Loucy (cell line): ENCODE results near the gene AGAP1.

Experiments used
- H2AFZ ChIP-seq: fragments of 200-600 bp; sonication (generic); 2 replicates; pipeline ENCODE4 v1.6.0; 2016; ENCODE audit warnings: antibody characterized with exemption, mild to moderate bottlenecking, low read length, moderate library complexity
- H3F3A ChIP-seq: fragments of 200-600 bp; 2 replicates; pipeline ENCODE4 v1.6.0; 2016; ENCODE audit warnings: antibody characterized with exemption, low read depth, mild to moderate bottlenecking
- H3K27me3 ChIP-seq: fragments of 200-600 bp; sonication (generic); 2 replicates; pipeline ENCODE4 v1.6.1; 2014; ENCODE audit warnings: low read length, mild to moderate bottlenecking; ENCODE audit not compliant: insufficient read depth, poor library complexity, severe bottlenecking
- H3K36me3 ChIP-seq: fragments of 200-600 bp; sonication (generic); 2 replicates; pipeline ENCODE4 v1.6.1; 2016; ENCODE audit warnings: low read length; ENCODE audit not compliant: insufficient read depth
- H3K4me1 ChIP-seq: fragments of 200-600 bp; sonication (generic); 2 replicates; pipeline ENCODE4 v1.5.1; 2014; ENCODE audit warnings: low read length, mild to moderate bottlenecking; ENCODE audit not compliant: insufficient read depth, poor library complexity, severe bottlenecking
- H3K4me2 ChIP-seq: fragments of 200-600 bp; sonication (generic); 2 replicates; pipeline ENCODE4 v1.6.0; 2014; ENCODE audit warnings: antibody characterized with exemption, low read length, low read depth, mild to moderate bottlenecking; ENCODE audit not compliant: poor library complexity, severe bottlenecking
- H3K4me3 ChIP-seq: fragments of 200-600 bp; sonication (generic); 2 replicates; pipeline ENCODE4 v1.5.1; 2014; ENCODE audit warnings: low read length, mild to moderate bottlenecking, mixed read lengths; ENCODE audit not compliant: poor library complexity, severe bottlenecking
- H3K79me2 ChIP-seq: fragments of 200-600 bp; sonication (generic); 2 replicates; pipeline ENCODE4 v1.6.1; 2014; ENCODE audit warnings: low read length; ENCODE audit not compliant: insufficient read depth
- H3K9ac ChIP-seq: fragments of 200-600 bp; sonication (generic); 2 replicates; pipeline ENCODE4 v1.6.0; 2014; ENCODE audit warnings: mild to moderate bottlenecking, low read depth, low read length, moderate library complexity; ENCODE audit not compliant: poor library complexity, severe bottlenecking
- H3K9me2 ChIP-seq: fragments of 200-600 bp; sonication (generic); replicated peaks from 2 replicates; pipeline ENCODE4 v1.6.1; 2016; ENCODE audit warnings: low read depth, low read length, mixed read lengths
- H3K9me3 ChIP-seq: fragments of 200-600 bp; sonication (generic); 2 replicates; pipeline ENCODE4 v1.6.1; 2014; ENCODE audit warnings: mild to moderate bottlenecking, antibody characterized with exemption, low read length, low read depth; ENCODE audit not compliant: insufficient read depth
- H4K20me1 ChIP-seq: fragments of 200-600 bp; sonication (generic); 2 replicates; pipeline ENCODE4 v1.6.0; 2014; ENCODE audit warnings: antibody characterized with exemption, low read length, mild to moderate bottlenecking; ENCODE audit not compliant: insufficient read depth, poor library complexity, severe bottlenecking
- CTCF ChIP-seq: fragments of 200-600 bp; sonication (generic); conservative IDR thresholded peaks from 2 replicates; pipeline ENCODE4 v1.5.1; 2014; ENCODE audit warnings: mild to moderate bottlenecking, antibody characterized with exemption, low read length
- EZH2phosphoT487 ChIP-seq: fragments of 200-600 bp; IDR thresholded peaks from 2 replicates; pipeline ENCODE4 v1.6.1; 2018; ENCODE audit warnings: antibody characterized with exemption, mild to moderate bottlenecking, moderate library complexity, borderline replicate concordance

The AGAP1 gene

GRCh38 chr2:235535423-235536130, 41.7 kb downstream of the AGAP1 start:
- no peaks in the 10 kb centered on the region for H3K79me2 ChIP-seq

GRCh38 chr2:235536711-235537110, 42.9 kb downstream of the AGAP1 start:
- Histone ChIP-seq H3K4me1 (no peaks in the 10 kb centered on the region), H3K36me3 (no peaks in the 10 kb centered on the region), H3K9me3 (no peaks in the 10 kb centered on the region), H3K9me2 (no peaks in the 10 kb centered on the region), H3K79me2 (no peaks in the 10 kb centered on the region), H3K4me2 (no peak overlapping the region), H3K27me3 (no peaks in the 10 kb centered on the region), H3F3A (no peaks in the 10 kb centered on the region), H4K20me1 (no peaks in the 10 kb centered on the region), H2AFZ (no peak overlapping the region), H3K9ac (no peak overlapping the region), H3K4me3 (no peak overlapping the region)
- TF ChIP-seq EZH2phosphoT487, result no peak
- TF ChIP-seq CTCF, result no peak

More at GRCh38 chr2:235535423-235536130, 41.7 kb downstream of the AGAP1 start:
- no peaks in the 10 kb centered on the region for H4K20me1 ChIP-seq
- H3K9me2 ChIP-seq, result no peaks in the 10 kb centered on the region
- H3K27me3 ChIP-seq, result no peaks in the 10 kb centered on the region
- no peaks in the 10 kb centered on the region for H3K4me1 ChIP-seq
- TF ChIP-seq EZH2phosphoT487, result no peak
- TF ChIP-seq CTCF, result no peak
- no peaks in the 10 kb centered on the region for H3K9me3 ChIP-seq
- H3K4me3 ChIP-seq, result no peak overlapping the region
- no peak overlapping the region for H2AFZ ChIP-seq
- no peaks in the 10 kb centered on the region for H3F3A ChIP-seq
- H3K36me3 ChIP-seq, result no peaks in the 10 kb centered on the region
- H3K4me2 ChIP-seq, result no peak overlapping the region
- no peak overlapping the region for H3K9ac ChIP-seq

GRCh38 chr2:235537186-235537585, 43.3 kb downstream of the AGAP1 start:
- Histone ChIP-seq H3K4me2 (no peak overlapping the region), H2AFZ (no peak overlapping the region), H3K9me3 (no peaks in the 10 kb centered on the region), H3K4me1 (no peaks in the 10 kb centered on the region), H3K4me3 (no peak overlapping the region), H3K79me2 (no peaks in the 10 kb centered on the region), H3K36me3 (no peaks in the 10 kb centered on the region), H3K9ac (no peak overlapping the region), H3K9me2 (no peaks in the 10 kb centered on the region), H3F3A (no peaks in the 10 kb centered on the region), H3K27me3 (no peaks in the 10 kb centered on the region), H4K20me1 (no peaks in the 10 kb centered on the region)
- TF ChIP-seq CTCF (no peak), EZH2phosphoT487 (no peak)
